ENCODE measurements around the gene FAM241B.

Gene FAM241B

GRCh38 chr10:69663369-69663947, 33.4 kb downstream of the FAM241B start:
- no peak for DNase-seq (ENCODE audit: low read depth in 1 of 2, low spot score in 1 of 2)

- no peak for DNase-seq (ENCODE audit: low read depth in 1 of 2, low spot score in 1 of 2)
These were observed 35.6 kb downstream of the FAM241B start for GRCh38 chr10:69665474-69666320.

- no peak for DNase-seq (ENCODE audit: low read depth in 1 of 2, low spot score in 1 of 2)
These were observed 36.7 kb downstream of the FAM241B start for GRCh38 chr10:69666756-69667155.

- no peak for DNase-seq (ENCODE audit: low read depth in 1 of 2, low spot score in 1 of 2)
These were observed 38.7 kb downstream of the FAM241B start for GRCh38 chr10:69668721-69669120.

- DNase-seq (ENCODE audit: low read depth in 1 of 2, low spot score in 1 of 2): no peak
These were observed 39.4 kb downstream of the FAM241B start for GRCh38 chr10:69669409-69669808.

- no peak for DNase-seq (ENCODE audit: low read depth in 1 of 2, low spot score in 1 of 2)
These were observed 43.5 kb downstream of the FAM241B start for GRCh38 chr10:69673521-69673920.

- no peak for DNase-seq (ENCODE audit: low read depth in 1 of 2, low spot score in 1 of 2)
These were observed 44.7 kb downstream of the FAM241B start for GRCh38 chr10:69674786-69675185.

GRCh38 chr10:69676301-69676700, 46.3 kb downstream of the FAM241B start:
- DNase-seq (ENCODE audit: low read depth in 1 of 2, low spot score in 1 of 2): no peak

GRCh38 chr10:69677985-69678654, 48.1 kb downstream of the FAM241B start:
- no peak for DNase-seq (ENCODE audit: low read depth in 1 of 2, low spot score in 1 of 2)

- no peak for DNase-seq (ENCODE audit: low read depth in 1 of 2, low spot score in 1 of 2)
These were observed 49.7 kb downstream of the FAM241B start for GRCh38 chr10:69679736-69680135.

- DNase-seq (ENCODE audit: low read depth in 1 of 2, low spot score in 1 of 2): no peak
These were observed 50.6 kb downstream of the FAM241B start for GRCh38 chr10:69680610-69681009.

GRCh38 chr10:69681436-69681835, 51.4 kb downstream of the FAM241B start:
- DNase-seq (ENCODE audit: low read depth in 1 of 2, low spot score in 1 of 2): no peak

GRCh38 chr10:69682955-69683474, 53.0 kb downstream of the FAM241B start:
- no peak for DNase-seq (ENCODE audit: low read depth in 1 of 2, low spot score in 1 of 2)

All from activated T-helper 1 cell treated with anti-CD3 and anti-CD28 coated beads, Interleukin-2, amount 50 U/mL, for 16 hours (primary cell).